ENCODE measurements around the gene CPLX3. TPM values are rescaled to one million over a fixed set of nuclear protein-coding genes. Genes with fewer than 3 reads are reported as not detected.
A peak's percentile ranks its signal among the peaks of the same experiment; 100 is the strongest.

The CPLX3 gene
- polyA plus RNA-seq, 2 of the 4 experiments (the other 2 are of a cell fraction), result not detected

GRCh38 chr15:74873756-74874424 lies 47.5 kb downstream of the CPLX3 start:
- H3K4me3 ChIP-seq, result peak overlapping the region; percentile 88
- peak overlapping the region; percentile 87 for H3K4me2 ChIP-seq
- peak; percentile 58 to 64 for ATAC-seq
- TF ChIP-seq MAX (IDR thresholded peaks at IDR 0.05) (0 out of 2 replicates have a peak, but pooled peaks have one; percentile 28), GATA3 (IDR thresholded peaks at IDR 0.05; ENCODE audit: borderline replicate concordance) (no peak)
- 14% methylated on average over 15 of the region's 16 CpGs for WGBS (ENCODE audit: missing lambda C conversion rate)
- H3K9me3 ChIP-seq, result no peaks in the 10 kb centered on the region
- no peak for FAIRE-seq
- CTCF ChIA-PET, result interaction anchor here (0.8 to 1.3 kb wide), 6 partner anchors 10 to 102 kb away, joined by 3 to 6 read pairs (median 3); no protein-coding TSS in a partner anchor
- POLR2A ChIA-PET, result interaction anchor here (0.7 to 2.0 kb wide), 6 partner anchors 8 to 149 kb away, joined by 3 to 7 read pairs (median 4); partner anchors contain the start of genes FAM219B, MPI and PPCDC
- H3K4me1 ChIP-seq, result peaks cover 20% of the 10 kb centered on the region; the same call in 2 of the 3 replicates
- peak; percentile 51 to 65 for DNase-seq (ENCODE audit: low read depth in 1 of 2, low spot score in 1 of 2)
- H3K27ac ChIP-seq, result peak overlapping the region; percentile 87 to 91

- no peaks in the 10 kb centered on the region for H3K4me1 ChIP-seq
- H3K27ac ChIP-seq, result no peak overlapping the region
- H3K4me2 ChIP-seq, result no peak overlapping the region
- no peak overlapping the region for H3K4me3 ChIP-seq
- 86% methylated on average over 4 of the region's 4 CpGs for WGBS (ENCODE audit: missing lambda C conversion rate)
- no peaks in the 10 kb centered on the region for H3K9me3 ChIP-seq
- ATAC-seq (no peak), FAIRE-seq (no peak), DNase-seq (ENCODE audit: low read depth in 1 of 2, low spot score in 1 of 2) (no peak)
- no peak for TF ChIP-seq RARB (CRISPR knock-in tag; IDR thresholded peaks at IDR 0.05)
- no peak for TF ChIP-seq ZNF302 (CRISPR knock-in tag; IDR thresholded peaks at IDR 0.05)
- TF ChIP-seq ESRRA (IDR thresholded peaks at IDR 0.05; ENCODE audit: borderline replicate concordance, low read length), result no peak
- TF ChIP-seq ZSCAN20 (CRISPR knock-in tag; IDR thresholded peaks at IDR 0.05), result no peak
- TF ChIP-seq JUNB (IDR thresholded peaks at IDR 0.05), result no peak
- TF ChIP-seq BCL3 (IDR thresholded peaks at IDR 0.05), result no peak
- no peak for TF ChIP-seq PHF8 (IDR thresholded peaks at IDR 0.05; ENCODE audit: borderline replicate concordance, low read depth)
- TF ChIP-seq CBX2 (IDR thresholded peaks at IDR 0.05; ENCODE audit: borderline replicate concordance, low read depth), result no peak
- no peak for TF ChIP-seq TFCP2L1 (CRISPR knock-in tag; IDR thresholded peaks at IDR 0.05)
- no peak for TF ChIP-seq POLR2A (IDR thresholded peaks at IDR 0.05; ENCODE audit: low read length)
- TF ChIP-seq JUN (IDR thresholded peaks at IDR 0.05), result no peak
- no peak for TF ChIP-seq CHD2 (IDR thresholded peaks at IDR 0.05; ENCODE audit: low read length, partially characterized antibody)
- TF ChIP-seq FOXS1 (CRISPR knock-in tag; IDR thresholded peaks at IDR 0.05), result no peak
- no peak for TF ChIP-seq HES2 (IDR thresholded peaks at IDR 0.05)
- TF ChIP-seq E2F6 (IDR thresholded peaks at IDR 0.05; ENCODE audit: borderline replicate concordance, low read depth), result no peak
- ChIA-PET CTCF (interaction anchor here (1.5 to 2.9 kb wide), 2 partner anchors 10 to 24 kb away, joined by 5 to 14 read pairs; no protein-coding TSS in a partner anchor), POLR2A (no interaction called here)
Observed at GRCh38 chr15:74878273-74878672, 51.8 kb downstream of the CPLX3 start.

Small RNA genes lying within 50 kb of the gene (small RNA-seq; reads per million reads assigned to genes)
- gene CPLX3 (0 reads per million in 6 experiments), gene MIR4513 (0 reads per million in 6 experiments), gene MIR6882 (0 to 12.3 (median 5.5) reads per million in 6 experiments)

Other genes with a start within 250 kb of the CPLX3 start
- 35.7 and 42.5 TPM in 2 replicates for gene CLK3, start 210.8 kb upstream of the CPLX3 start, polyA plus RNA-seq (2011; rRNA removed)
- 39.1 to 48.2 TPM (median 47.0 TPM) in 3 replicates for gene CLK3, start 210.8 kb upstream of the CPLX3 start, polyA plus RNA-seq (2017; fragmentation: RNase III; extraction: RNeasy Plus Mini Kit Qiagen cat#74134 plus additional on column Dnase treatment)
- gene EDC3, start 130.6 kb upstream of the CPLX3 start, polyA plus RNA-seq (2011; rRNA removed), result 23.2 and 31.2 TPM in 2 replicates
- 17.7 to 24.1 TPM (median 23.4 TPM) in 3 replicates for gene EDC3, start 130.6 kb upstream of the CPLX3 start, polyA plus RNA-seq (2017; fragmentation: RNase III; extraction: RNeasy Plus Mini Kit Qiagen cat#74134 plus additional on column Dnase treatment)
- gene CYP1A1, start 101.1 kb upstream of the CPLX3 start, polyA plus RNA-seq (2011; rRNA removed), result 0.22 and 0.25 TPM in 2 replicates
- 0.46 to 0.62 TPM (median 0.50 TPM) in 3 replicates for gene CYP1A1, start 101.1 kb upstream of the CPLX3 start, polyA plus RNA-seq (2017; fragmentation: RNase III; extraction: RNeasy Plus Mini Kit Qiagen cat#74134 plus additional on column Dnase treatment)
- not detected in 2 replicates for gene CYP1A2, start 77.8 kb upstream of the CPLX3 start, polyA plus RNA-seq (2011; rRNA removed)
- not detected in 3 replicates for gene CYP1A2, start 77.8 kb upstream of the CPLX3 start, polyA plus RNA-seq (2017; fragmentation: RNase III; extraction: RNeasy Plus Mini Kit Qiagen cat#74134 plus additional on column Dnase treatment)
- gene CSK, start 44.5 kb upstream of the CPLX3 start, polyA plus RNA-seq (2011; rRNA removed), result 17.8 and 22.2 TPM in 2 replicates
- gene CSK, start 44.5 kb upstream of the CPLX3 start, polyA plus RNA-seq (2017; fragmentation: RNase III; extraction: RNeasy Plus Mini Kit Qiagen cat#74134 plus additional on column Dnase treatment), result 56.7 to 63.0 TPM (median 61.6 TPM) in 3 replicates
- gene LMAN1L, start 13.8 kb upstream of the CPLX3 start, polyA plus RNA-seq (2011; rRNA removed), result not detected in 2 replicates
- gene LMAN1L, start 13.8 kb upstream of the CPLX3 start, polyA plus RNA-seq (2017; fragmentation: RNase III; extraction: RNeasy Plus Mini Kit Qiagen cat#74134 plus additional on column Dnase treatment), result not detected in 3 replicates
- 48.9 and 58.4 TPM in 2 replicates for gene ULK3, start 16.5 kb downstream of the CPLX3 start, polyA plus RNA-seq (2011; rRNA removed)
- gene ULK3, start 16.5 kb downstream of the CPLX3 start, polyA plus RNA-seq (2017; fragmentation: RNase III; extraction: RNeasy Plus Mini Kit Qiagen cat#74134 plus additional on column Dnase treatment), result 23.0 to 28.1 TPM (median 28.0 TPM) in 3 replicates
- 128 TPM in 2 replicates for gene SCAMP2, start 46.7 kb downstream of the CPLX3 start, polyA plus RNA-seq (2011; rRNA removed)
- gene SCAMP2, start 46.7 kb downstream of the CPLX3 start, polyA plus RNA-seq (2017; fragmentation: RNase III; extraction: RNeasy Plus Mini Kit Qiagen cat#74134 plus additional on column Dnase treatment), result 40.4 to 43.3 TPM (median 41.5 TPM) in 3 replicates
- gene MPI, start 63.4 kb downstream of the CPLX3 start, polyA plus RNA-seq (2011; rRNA removed), result 53.7 and 74.4 TPM in 2 replicates
- gene MPI, start 63.4 kb downstream of the CPLX3 start, polyA plus RNA-seq (2017; fragmentation: RNase III; extraction: RNeasy Plus Mini Kit Qiagen cat#74134 plus additional on column Dnase treatment), result 32.9 to 39.9 TPM (median 39.4 TPM) in 3 replicates
- gene FAM219B, start 80.2 kb downstream of the CPLX3 start, polyA plus RNA-seq (2011; rRNA removed), result 46.2 and 65.3 TPM in 2 replicates
- gene FAM219B, start 80.2 kb downstream of the CPLX3 start, polyA plus RNA-seq (2017; fragmentation: RNase III; extraction: RNeasy Plus Mini Kit Qiagen cat#74134 plus additional on column Dnase treatment), result 29.9 to 36.9 TPM (median 31.3 TPM) in 3 replicates
- gene COX5A, start 111.4 kb downstream of the CPLX3 start, polyA plus RNA-seq (2011; rRNA removed), result 328 and 391 TPM in 2 replicates
- gene COX5A, start 111.4 kb downstream of the CPLX3 start, polyA plus RNA-seq (2017; fragmentation: RNase III; extraction: RNeasy Plus Mini Kit Qiagen cat#74134 plus additional on column Dnase treatment), result 478 to 481 TPM (median 481 TPM) in 3 replicates
- gene RPP25, start 130.1 kb downstream of the CPLX3 start, polyA plus RNA-seq (2011; rRNA removed), result 8.8 and 9.3 TPM in 2 replicates
- 12.2 to 13.7 TPM (median 13.0 TPM) in 3 replicates for gene RPP25, start 130.1 kb downstream of the CPLX3 start, polyA plus RNA-seq (2017; fragmentation: RNase III; extraction: RNeasy Plus Mini Kit Qiagen cat#74134 plus additional on column Dnase treatment)
- 10.5 and 11.8 TPM in 2 replicates for gene SCAMP5, start 168.9 kb downstream of the CPLX3 start, polyA plus RNA-seq (2011; rRNA removed)
- gene SCAMP5, start 168.9 kb downstream of the CPLX3 start, polyA plus RNA-seq (2017; fragmentation: RNase III; extraction: RNeasy Plus Mini Kit Qiagen cat#74134 plus additional on column Dnase treatment), result 13.7 to 16.2 TPM (median 15.0 TPM) in 3 replicates
- gene PPCDC, start 197.0 kb downstream of the CPLX3 start, polyA plus RNA-seq (2011; rRNA removed), result 14.5 and 18.2 TPM in 2 replicates
- gene PPCDC, start 197.0 kb downstream of the CPLX3 start, polyA plus RNA-seq (2017; fragmentation: RNase III; extraction: RNeasy Plus Mini Kit Qiagen cat#74134 plus additional on column Dnase treatment), result 18.5 to 19.9 TPM (median 19.9 TPM) in 3 replicates